ENCODE results near the gene SLC27A1. TPM values are rescaled to one million over a fixed set of nuclear protein-coding genes. Genes with fewer than 3 reads are reported as not detected.

SLC27A1 gene
- total and polyA plus RNA-seq, 4 donors, result 2.4 to 7.4 (median 4.0) TPM

DNA sequence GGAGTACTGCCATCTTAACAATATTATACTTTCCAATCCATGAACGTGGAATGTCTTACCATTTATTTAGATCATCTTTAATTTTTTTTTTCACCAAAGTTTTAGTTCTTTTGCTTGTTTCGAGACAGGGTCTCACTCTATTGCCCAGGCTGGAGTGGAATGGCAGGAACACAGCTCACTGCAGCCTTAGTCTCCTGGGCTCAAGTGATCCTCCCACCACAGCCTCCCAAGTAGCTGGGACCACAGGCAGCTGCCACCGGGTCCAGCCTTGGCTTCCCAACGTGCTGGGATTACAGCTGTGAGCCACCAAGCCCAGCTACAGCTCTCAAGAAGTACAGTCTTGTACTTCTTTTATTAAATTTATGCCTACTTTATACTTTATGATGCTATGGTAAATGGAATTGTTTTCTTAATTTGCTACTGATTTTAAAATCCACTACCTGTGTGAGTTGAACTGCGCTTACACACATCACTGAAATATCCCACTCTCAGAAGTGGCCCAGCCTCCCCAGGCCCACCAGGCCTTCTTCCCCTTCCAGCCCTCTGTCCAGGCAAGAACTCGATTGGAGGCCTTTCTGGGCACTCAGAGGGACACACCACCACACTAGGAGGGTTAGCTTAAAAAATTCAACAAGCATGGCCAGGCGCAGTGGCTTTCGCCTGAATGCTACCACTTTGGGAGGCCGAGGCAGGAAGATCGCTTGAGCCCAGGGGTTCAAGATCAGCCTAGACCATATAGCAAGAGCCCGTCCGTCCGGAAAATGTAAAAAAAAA lies 40.1 kb downstream of the SLC27A1 start:
- no peaks in the 10 kb centered on the region for H3K9me3 ChIP-seq (ENCODE audit: control insufficient read depth in 4 of 4, low read length in 3 of 4)
- 61% methylated on average over 13 of the region's 13 CpGs for WGBS
- no peaks in the 10 kb centered on the region for H3K27me3 ChIP-seq (ENCODE audit: control insufficient read depth in 4 of 4, insufficient read depth in 4 of 4, low read length in 3 of 4)
- peak overlapping the region in 2 of 3 donors; percentile 82 to 84 for H3K4me3 ChIP-seq (ENCODE audit: low read depth in 1 of 3, low read length in 3 of 3)
- TF ChIP-seq NR2F2 (IDR thresholded peaks at IDR 0.05), result no peak
- TF ChIP-seq, protein P1, sequence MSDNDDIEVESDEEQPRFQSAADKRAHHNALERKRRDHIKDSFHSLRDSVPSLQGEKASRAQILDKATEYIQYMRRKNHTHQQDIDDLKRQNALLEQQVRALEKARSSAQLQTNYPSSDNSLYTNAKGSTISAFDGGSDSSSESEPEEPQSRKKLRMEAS (IDR thresholded peaks at IDR 0.05), result no peak
- H3K27ac ChIP-seq (ENCODE audit: low read depth in 1 of 2, low read length in 2 of 2), result no peak overlapping the region
- H3K4me1 ChIP-seq (ENCODE audit: control insufficient read depth in 4 of 4, insufficient read depth in 4 of 4, low read length in 3 of 4), result peaks cover 4 to 18% (median 16%) of the 10 kb centered on the region in 4 donors
- peak overlapping the region; percentile 30 to 79 for H3K9ac ChIP-seq (ENCODE audit: low read depth in 1 of 2, low read length in 2 of 2)
- H3K36me3 ChIP-seq (ENCODE audit: control insufficient read depth in 4 of 4, insufficient read depth in 3 of 4, low read depth in 1 of 4, low read length in 3 of 4), result no peaks in the 10 kb centered on the region
- no peak for DNase-seq (ENCODE audit: low spot score)

DNA sequence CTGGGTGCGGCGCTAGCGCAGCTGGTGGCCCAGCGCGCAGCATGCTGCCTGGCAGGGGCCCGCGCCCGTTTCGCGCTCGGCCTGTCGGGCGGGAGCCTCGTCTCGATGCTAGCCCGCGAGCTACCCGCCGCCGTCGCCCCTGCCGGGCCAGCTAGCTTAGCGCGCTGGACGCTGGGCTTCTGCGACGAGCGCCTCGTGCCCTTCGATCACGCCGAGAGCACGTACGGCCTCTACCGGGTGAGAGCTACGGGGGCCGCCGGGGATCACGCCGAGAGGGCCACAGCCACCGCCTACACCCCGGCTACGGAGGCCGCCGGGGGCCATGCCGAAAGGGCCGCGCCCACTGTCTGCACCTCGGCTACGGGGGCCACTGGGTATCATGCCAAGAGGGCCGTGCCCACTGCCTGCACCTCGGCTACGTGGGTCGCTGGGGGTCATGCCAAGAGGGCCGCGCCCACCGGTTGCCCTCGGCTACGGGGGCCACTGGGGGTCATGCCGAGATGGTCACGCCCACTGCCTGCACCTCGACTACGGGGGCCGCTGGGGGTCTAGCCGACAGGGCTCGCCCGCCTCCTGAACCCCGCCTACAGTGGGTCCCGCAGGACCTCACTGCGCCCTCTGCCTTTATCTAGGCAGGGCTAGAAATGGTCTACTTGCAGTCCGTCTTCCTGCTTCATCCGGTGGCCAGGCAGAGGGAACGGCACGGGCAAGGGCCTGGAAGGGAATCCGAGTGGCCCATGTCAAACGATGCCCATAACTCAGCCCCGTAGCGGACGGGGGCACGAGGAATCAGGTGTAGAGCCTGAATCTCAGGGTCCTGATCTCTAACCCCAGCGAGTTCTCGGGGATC lies 41.6 kb downstream of the SLC27A1 start:
- Histone ChIP-seq H3K4me3 (ENCODE audit: low read depth in 1 of 3, low read length in 3 of 3) (peak overlapping the region; percentile 62 to 84 (median 82)), H3K9ac (ENCODE audit: low read depth in 1 of 2, low read length in 2 of 2) (peak overlapping the region; percentile 57 to 89), H3K27me3 (ENCODE audit: control insufficient read depth in 4 of 4, insufficient read depth in 4 of 4, low read length in 3 of 4) (no peaks in the 10 kb centered on the region), H3K36me3 (ENCODE audit: control insufficient read depth in 4 of 4, insufficient read depth in 3 of 4, low read depth in 1 of 4, low read length in 3 of 4) (peaks cover 0 to 4% (median 1%) of the 10 kb centered on the region in 4 donors), H3K27ac (ENCODE audit: low read depth in 1 of 2, low read length in 2 of 2) (peak overlapping the region; percentile 96 to 99), H3K9me3 (ENCODE audit: control insufficient read depth in 4 of 4, low read length in 3 of 4) (no peaks in the 10 kb centered on the region), H3K4me1 (ENCODE audit: control insufficient read depth in 4 of 4, insufficient read depth in 4 of 4, low read length in 3 of 4) (peaks cover 4 to 18% (median 16%) of the 10 kb centered on the region in 4 donors)
- TF ChIP-seq SP1 (IDR thresholded peaks at IDR 0.05), result peak; percentile 79
- peak; percentile 11 for TF ChIP-seq FOXA2 (IDR thresholded peaks at IDR 0.05)
- TF ChIP-seq, protein P2, sequence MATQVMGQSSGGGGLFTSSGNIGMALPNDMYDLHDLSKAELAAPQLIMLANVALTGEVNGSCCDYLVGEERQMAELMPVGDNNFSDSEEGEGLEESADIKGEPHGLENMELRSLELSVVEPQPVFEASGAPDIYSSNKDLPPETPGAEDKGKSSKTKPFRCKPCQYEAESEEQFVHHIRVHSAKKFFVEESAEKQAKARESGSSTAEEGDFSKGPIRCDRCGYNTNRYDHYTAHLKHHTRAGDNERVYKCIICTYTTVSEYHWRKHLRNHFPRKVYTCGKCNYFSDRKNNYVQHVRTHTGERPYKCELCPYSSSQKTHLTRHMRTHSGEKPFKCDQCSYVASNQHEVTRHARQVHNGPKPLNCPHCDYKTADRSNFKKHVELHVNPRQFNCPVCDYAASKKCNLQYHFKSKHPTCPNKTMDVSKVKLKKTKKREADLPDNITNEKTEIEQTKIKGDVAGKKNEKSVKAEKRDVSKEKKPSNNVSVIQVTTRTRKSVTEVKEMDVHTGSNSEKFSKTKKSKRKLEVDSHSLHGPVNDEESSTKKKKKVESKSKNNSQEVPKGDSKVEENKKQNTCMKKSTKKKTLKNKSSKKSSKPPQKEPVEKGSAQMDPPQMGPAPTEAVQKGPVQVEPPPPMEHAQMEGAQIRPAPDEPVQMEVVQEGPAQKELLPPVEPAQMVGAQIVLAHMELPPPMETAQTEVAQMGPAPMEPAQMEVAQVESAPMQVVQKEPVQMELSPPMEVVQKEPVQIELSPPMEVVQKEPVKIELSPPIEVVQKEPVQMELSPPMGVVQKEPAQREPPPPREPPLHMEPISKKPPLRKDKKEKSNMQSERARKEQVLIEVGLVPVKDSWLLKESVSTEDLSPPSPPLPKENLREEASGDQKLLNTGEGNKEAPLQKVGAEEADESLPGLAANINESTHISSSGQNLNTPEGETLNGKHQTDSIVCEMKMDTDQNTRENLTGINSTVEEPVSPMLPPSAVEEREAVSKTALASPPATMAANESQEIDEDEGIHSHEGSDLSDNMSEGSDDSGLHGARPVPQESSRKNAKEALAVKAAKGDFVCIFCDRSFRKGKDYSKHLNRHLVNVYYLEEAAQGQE (IDR thresholded peaks at IDR 0.05), result no peak
- TF ChIP-seq, protein P3, sequence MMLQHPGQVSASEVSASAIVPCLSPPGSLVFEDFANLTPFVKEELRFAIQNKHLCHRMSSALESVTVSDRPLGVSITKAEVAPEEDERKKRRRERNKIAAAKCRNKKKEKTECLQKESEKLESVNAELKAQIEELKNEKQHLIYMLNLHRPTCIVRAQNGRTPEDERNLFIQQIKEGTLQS (IDR thresholded peaks at IDR 0.05), result no peak
- TF ChIP-seq, protein P1 (IDR thresholded peaks at IDR 0.05), result no peak
- peak; percentile 38 for TF ChIP-seq FOXA1 (IDR thresholded peaks at IDR 0.05)
- no peak for TF ChIP-seq EGR1 (IDR thresholded peaks at IDR 0.05; ENCODE audit: low read depth in 2 of 2)
- TF ChIP-seq YY1 (IDR thresholded peaks at IDR 0.05), result peak; percentile 80
- TF ChIP-seq GABPA (IDR thresholded peaks at IDR 0.05 in 1 of 2, conservative IDR thresholded peaks at IDR 0.05 in 1 of 2), result peak in 1 of 2 donors; percentile 36
- no peak for TF ChIP-seq TAF1 (conservative IDR thresholded peaks at IDR 0.05)
- peak; percentile 77 for TF ChIP-seq NR2F2 (IDR thresholded peaks at IDR 0.05)
- peak in 1 of 2 donors; percentile 43 for TF ChIP-seq RAD21 (IDR thresholded peaks at IDR 0.05)
- TF ChIP-seq, protein P4, sequence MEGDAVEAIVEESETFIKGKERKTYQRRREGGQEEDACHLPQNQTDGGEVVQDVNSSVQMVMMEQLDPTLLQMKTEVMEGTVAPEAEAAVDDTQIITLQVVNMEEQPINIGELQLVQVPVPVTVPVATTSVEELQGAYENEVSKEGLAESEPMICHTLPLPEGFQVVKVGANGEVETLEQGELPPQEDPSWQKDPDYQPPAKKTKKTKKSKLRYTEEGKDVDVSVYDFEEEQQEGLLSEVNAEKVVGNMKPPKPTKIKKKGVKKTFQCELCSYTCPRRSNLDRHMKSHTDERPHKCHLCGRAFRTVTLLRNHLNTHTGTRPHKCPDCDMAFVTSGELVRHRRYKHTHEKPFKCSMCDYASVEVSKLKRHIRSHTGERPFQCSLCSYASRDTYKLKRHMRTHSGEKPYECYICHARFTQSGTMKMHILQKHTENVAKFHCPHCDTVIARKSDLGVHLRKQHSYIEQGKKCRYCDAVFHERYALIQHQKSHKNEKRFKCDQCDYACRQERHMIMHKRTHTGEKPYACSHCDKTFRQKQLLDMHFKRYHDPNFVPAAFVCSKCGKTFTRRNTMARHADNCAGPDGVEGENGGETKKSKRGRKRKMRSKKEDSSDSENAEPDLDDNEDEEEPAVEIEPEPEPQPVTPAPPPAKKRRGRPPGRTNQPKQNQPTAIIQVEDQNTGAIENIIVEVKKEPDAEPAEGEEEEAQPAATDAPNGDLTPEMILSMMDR (IDR thresholded peaks at IDR 0.05; ENCODE audit: low read depth, low read length, missing input control), result peak; percentile 4
- no peak for TF ChIP-seq HNF4G (IDR thresholded peaks at IDR 0.05)
- TF ChIP-seq JUND (IDR thresholded peaks at IDR 0.05), result no peak
- TF ChIP-seq RXRA (IDR thresholded peaks at IDR 0.05), result peak in 1 of 2 donors; percentile 72
- TF ChIP-seq, protein P5, sequence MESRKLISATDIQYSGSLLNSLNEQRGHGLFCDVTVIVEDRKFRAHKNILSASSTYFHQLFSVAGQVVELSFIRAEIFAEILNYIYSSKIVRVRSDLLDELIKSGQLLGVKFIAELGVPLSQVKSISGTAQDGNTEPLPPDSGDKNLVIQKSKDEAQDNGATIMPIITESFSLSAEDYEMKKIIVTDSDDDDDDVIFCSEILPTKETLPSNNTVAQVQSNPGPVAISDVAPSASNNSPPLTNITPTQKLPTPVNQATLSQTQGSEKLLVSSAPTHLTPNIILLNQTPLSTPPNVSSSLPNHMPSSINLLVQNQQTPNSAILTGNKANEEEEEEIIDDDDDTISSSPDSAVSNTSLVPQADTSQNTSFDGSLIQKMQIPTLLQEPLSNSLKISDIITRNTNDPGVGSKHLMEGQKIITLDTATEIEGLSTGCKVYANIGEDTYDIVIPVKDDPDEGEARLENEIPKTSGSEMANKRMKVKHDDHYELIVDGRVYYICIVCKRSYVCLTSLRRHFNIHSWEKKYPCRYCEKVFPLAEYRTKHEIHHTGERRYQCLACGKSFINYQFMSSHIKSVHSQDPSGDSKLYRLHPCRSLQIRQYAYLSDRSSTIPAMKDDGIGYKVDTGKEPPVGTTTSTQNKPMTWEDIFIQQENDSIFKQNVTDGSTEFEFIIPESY (IDR thresholded peaks at IDR 0.05), result peak; percentile 93
- no peak for TF ChIP-seq HNF4A (conservative IDR thresholded peaks at IDR 0.05)
- peak; percentile 83 for DNase-seq (ENCODE audit: low spot score)
- WGBS, result 2% methylated on average over 82 of the region's 82 CpGs

Measured in liver (tissue), 9 donors.